Upper lobe of left lung (tissue), 6 donors: ENCODE measurements around the gene NCMAP. TPM values are rescaled to one million over a fixed set of nuclear protein-coding genes. Genes with fewer than 3 reads are reported as not detected.

Experiments used
- ATAC-seq, 2 donors: fragments of 200-7000 bp; cut with Tn5 transposase; one replicate each; pipeline ENCODE4 v1.9.1; 2022; ENCODE audit warnings: mild to moderate bottlenecking in 2 of 2, moderate library complexity in 2 of 2; ENCODE audit not compliant: low FRiP score in 2 of 2
- DNase-seq, 2 donors: peaks; one replicate each; pipeline ENCODE4 v3.0.0-alpha.2; 2019 to 2020
- H3K27ac ChIP-seq, 4 donors: fragments of 200-600 bp; sonication (generic); one replicate each; pipeline ENCODE4 v1.5.1; 2016 to 2019
- H3K27me3 ChIP-seq, 4 donors: fragments of 200-600 bp; sonication (generic); one replicate each; pipeline ENCODE4 v1.5.1; 2017 to 2019
- H3K36me3 ChIP-seq, 4 donors: fragments of 200-600 bp; sonication (generic); one replicate each; pipeline ENCODE4 v1.5.1; 2016 to 2019
- H3K4me1 ChIP-seq, 4 donors: fragments of 200-600 bp; sonication (generic); one replicate each; pipeline ENCODE4 v1.5.1; 2018 to 2019
- H3K4me3 ChIP-seq, 4 donors: fragments of 200-600 bp; sonication (generic); one replicate each; pipeline ENCODE4 v1.5.1; 2017 to 2019; ENCODE audit warnings: mild to moderate bottlenecking in 2 of 4, moderate library complexity in 1 of 4
- H3K9me3 ChIP-seq, 4 donors: fragments of 200-600 bp; sonication (generic); one replicate each; pipeline ENCODE4 v1.5.1; 2018 to 2019
- CTCF ChIP-seq, 6 experiments: fragments of 450-650 bp in 4 of 6; fragments of 200-600 bp in 2 of 6; sonication (generic) in 2 of 6; IDR thresholded peaks; one replicate each; pipeline ENCODE4 v1.5.1; 2016 to 2019; ENCODE audit warnings: antibody characterized with exemption in 6 of 6
- EP300 ChIP-seq, 4 donors: sonication (generic); formaldehyde crosslinking; IDR thresholded peaks; one replicate each; pipeline ENCODE4 v1.5.1; 2017; ENCODE audit warnings: antibody characterized with exemption in 4 of 4, control low read depth in 2 of 4
- POLR2A ChIP-seq, 4 donors: fragments of 450-650 bp; IDR thresholded peaks; one replicate each; pipeline ENCODE4 v1.5.1; 2016 to 2017; ENCODE audit warnings: antibody characterized with exemption in 4 of 4, mild to moderate bottlenecking in 2 of 4
- POLR2AphosphoS5 ChIP-seq, 2 donors: sonication (generic); formaldehyde crosslinking; IDR thresholded peaks; one replicate each; pipeline ENCODE4 v1.5.1; 2017; ENCODE audit warnings: antibody characterized with exemption in 2 of 2
- WGBS, 2 donors: methylation state at CpG; one replicate each; pipeline ENCODE4 v1.1.5; 2017 to 2018; 5-methylcytosine and 5-hydroxymethylcytosine counted together
- total RNA-seq, 6 donors: library from RNA; depleted of rRNA in 4 of 6; stranded (reverse); fragments of >200 nt in 4 of 6; gene quantifications; one replicate each; pipeline versions ENCODE4 v1.1.0 to v1.2.1, GENCODE V29; 2016 to 2021
- donor health status: DM: no; HTN: no; CAD: no; lungs with moderate emphysema.
- donor health status: DM: no; HTN: yes; CAD: no; lungs with severe emphysema.

Gene NCMAP
- total RNA-seq, 6 donors from 2014 or later: 3.3 to 12.8 (median 7.3) TPM

GRCh38 chr1:24606296-24606605 lies 50.4 kb downstream of the NCMAP start:
- Histone ChIP-seq H3K4me3 (no peak overlapping the region), H3K27ac (no peak overlapping the region), H3K4me1 (no peaks in the 10 kb centered on the region), H3K36me3 (no peaks in the 10 kb centered on the region), H3K27me3 (no peaks in the 10 kb centered on the region), H3K9me3 (no peaks in the 10 kb centered on the region)
- TF ChIP-seq POLR2A (IDR thresholded peaks at IDR 0.05) (no peak), POLR2AphosphoS5 (IDR thresholded peaks at IDR 0.05) (no peak), EP300 (IDR thresholded peaks at IDR 0.05) (no peak), CTCF (IDR thresholded peaks at IDR 0.05) (no peak)
- DNase-seq: no peak
- no peak for ATAC-seq
- WGBS, 2 donors: 77 to 92% methylated on average over 3 of the region's 3 CpGs

- Histone ChIP-seq H3K9me3 (no peaks in the 10 kb centered on the region), H3K36me3 (no peaks in the 10 kb centered on the region), H3K4me1 (no peaks in the 10 kb centered on the region), H3K27ac (no peak overlapping the region), H3K4me3 (no peak overlapping the region), H3K27me3 (no peaks in the 10 kb centered on the region)
- no peak for DNase-seq
- TF ChIP-seq POLR2A (IDR thresholded peaks at IDR 0.05) (no peak), EP300 (IDR thresholded peaks at IDR 0.05) (no peak), POLR2AphosphoS5 (IDR thresholded peaks at IDR 0.05) (no peak), CTCF (IDR thresholded peaks at IDR 0.05) (no peak)
- no peak for ATAC-seq
- WGBS, 2 donors: 69 to 78% methylated on average over 2 of the region's 2 CpGs
These were observed 50.7 kb downstream of the NCMAP start for GRCh38 chr1:24606621-24607020.

- DNase-seq (no peak), ATAC-seq (no peak)
- H3K36me3 ChIP-seq: no peaks in the 10 kb centered on the region
- no peaks in the 10 kb centered on the region for H3K27me3 ChIP-seq
- TF ChIP-seq POLR2AphosphoS5 (IDR thresholded peaks at IDR 0.05) (no peak), POLR2A (IDR thresholded peaks at IDR 0.05) (no peak), CTCF (IDR thresholded peaks at IDR 0.05) (no peak), EP300 (IDR thresholded peaks at IDR 0.05) (no peak)
- no peaks in the 10 kb centered on the region for H3K4me1 ChIP-seq
- WGBS, 2 donors: 69 to 83% methylated on average over 3 of the region's 3 CpGs
- no peaks in the 10 kb centered on the region for H3K9me3 ChIP-seq
- no peak overlapping the region for H3K4me3 ChIP-seq
- no peak overlapping the region for H3K27ac ChIP-seq
These were observed 54.1 kb downstream of the NCMAP start for GRCh38 chr1:24609949-24610517.

- H3K27ac ChIP-seq: no peak overlapping the region
- 73 to 88% methylated on average over 5 of the region's 5 CpGs for WGBS, 2 donors
- TF ChIP-seq POLR2A (IDR thresholded peaks at IDR 0.05) (no peak), POLR2AphosphoS5 (IDR thresholded peaks at IDR 0.05) (no peak), CTCF (IDR thresholded peaks at IDR 0.05) (no peak), EP300 (IDR thresholded peaks at IDR 0.05) (no peak)
- H3K9me3 ChIP-seq: no peaks in the 10 kb centered on the region
- no peak overlapping the region for H3K4me3 ChIP-seq
- H3K36me3 ChIP-seq: no peaks in the 10 kb centered on the region
- H3K27me3 ChIP-seq: no peaks in the 10 kb centered on the region
- DNase-seq (no peak), ATAC-seq (no peak)
- H3K4me1 ChIP-seq: no peaks in the 10 kb centered on the region
These were observed 63.5 kb downstream of the NCMAP start for GRCh38 chr1:24619376-24619775.

- Histone ChIP-seq H3K27me3 (no peaks in the 10 kb centered on the region), H3K27ac (no peak overlapping the region), H3K4me3 (no peak overlapping the region), H3K9me3 (no peaks in the 10 kb centered on the region), H3K4me1 (no peaks in the 10 kb centered on the region), H3K36me3 (no peaks in the 10 kb centered on the region)
- no peak for ATAC-seq
- no peak for DNase-seq
- 69 to 80% methylated on average over 5 of the region's 5 CpGs for WGBS, 2 donors
- TF ChIP-seq CTCF (IDR thresholded peaks at IDR 0.05) (no peak), POLR2AphosphoS5 (IDR thresholded peaks at IDR 0.05) (no peak), EP300 (IDR thresholded peaks at IDR 0.05) (no peak), POLR2A (IDR thresholded peaks at IDR 0.05) (no peak)
These were observed 64.8 kb downstream of the NCMAP start for GRCh38 chr1:24620678-24621077.
